ENCODE measurements around the gene GOLGA7B. TPM values are rescaled to one million over a fixed set of nuclear protein-coding genes. Genes with fewer than 3 reads are reported as not detected.
A peak's percentile ranks its signal among the peaks of the same experiment; 100 is the strongest.

GOLGA7B gene
- total RNA-seq, 6 donors from 2014 or later = 1.0 to 2.6 (median 1.1) TPM

- no peaks in the 10 kb centered on the region for H3K36me3 ChIP-seq
- WGBS, 2 donors = 71 to 90% methylated on average over 2 to 4 of the region's 4 CpGs
- H3K4me1 ChIP-seq = no peaks in the 10 kb centered on the region
- ATAC-seq (ENCODE audit: low FRiP score in 2 of 2) (no peak), DNase-seq (no peak)
- no peaks in the 10 kb centered on the region for H3K27me3 ChIP-seq
- TF ChIP-seq POLR2AphosphoS5 (IDR thresholded peaks at IDR 0.05) (no peak), EP300 (IDR thresholded peaks at IDR 0.05) (no peak), POLR2A (IDR thresholded peaks at IDR 0.05) (no peak)
- TF ChIP-seq, protein P1, sequence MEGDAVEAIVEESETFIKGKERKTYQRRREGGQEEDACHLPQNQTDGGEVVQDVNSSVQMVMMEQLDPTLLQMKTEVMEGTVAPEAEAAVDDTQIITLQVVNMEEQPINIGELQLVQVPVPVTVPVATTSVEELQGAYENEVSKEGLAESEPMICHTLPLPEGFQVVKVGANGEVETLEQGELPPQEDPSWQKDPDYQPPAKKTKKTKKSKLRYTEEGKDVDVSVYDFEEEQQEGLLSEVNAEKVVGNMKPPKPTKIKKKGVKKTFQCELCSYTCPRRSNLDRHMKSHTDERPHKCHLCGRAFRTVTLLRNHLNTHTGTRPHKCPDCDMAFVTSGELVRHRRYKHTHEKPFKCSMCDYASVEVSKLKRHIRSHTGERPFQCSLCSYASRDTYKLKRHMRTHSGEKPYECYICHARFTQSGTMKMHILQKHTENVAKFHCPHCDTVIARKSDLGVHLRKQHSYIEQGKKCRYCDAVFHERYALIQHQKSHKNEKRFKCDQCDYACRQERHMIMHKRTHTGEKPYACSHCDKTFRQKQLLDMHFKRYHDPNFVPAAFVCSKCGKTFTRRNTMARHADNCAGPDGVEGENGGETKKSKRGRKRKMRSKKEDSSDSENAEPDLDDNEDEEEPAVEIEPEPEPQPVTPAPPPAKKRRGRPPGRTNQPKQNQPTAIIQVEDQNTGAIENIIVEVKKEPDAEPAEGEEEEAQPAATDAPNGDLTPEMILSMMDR (IDR thresholded peaks at IDR 0.05) = no peak
- no peak overlapping the region for H3K4me3 ChIP-seq
- H3K27ac ChIP-seq = no peak overlapping the region
- no peaks in the 10 kb centered on the region for H3K9me3 ChIP-seq
Observed at GRCh38 chr10:97816609-97817008, 33.0 kb upstream of the GOLGA7B start.

GRCh38 chr10:97818572-97818971 is 31.1 kb upstream of the GOLGA7B start:
- H3K4me3 ChIP-seq = no peak overlapping the region
- ATAC-seq (ENCODE audit: low FRiP score in 2 of 2) (no peak), DNase-seq (no peak)
- H3K27ac ChIP-seq = no peak overlapping the region
- no peaks in the 10 kb centered on the region for H3K9me3 ChIP-seq
- H3K4me1 ChIP-seq = no peaks in the 10 kb centered on the region
- no peaks in the 10 kb centered on the region for H3K36me3 ChIP-seq
- TF ChIP-seq EP300 (IDR thresholded peaks at IDR 0.05) (no peak), POLR2A (IDR thresholded peaks at IDR 0.05) (no peak), POLR2AphosphoS5 (IDR thresholded peaks at IDR 0.05) (no peak)
- TF ChIP-seq, protein P1 (IDR thresholded peaks at IDR 0.05) = no peak
- no peaks in the 10 kb centered on the region for H3K27me3 ChIP-seq

- Histone ChIP-seq H3K9me3 (no peaks in the 10 kb centered on the region), H3K27me3 (no peaks in the 10 kb centered on the region), H3K27ac (no peak overlapping the region), H3K36me3 (no peaks in the 10 kb centered on the region), H3K4me3 (no peak overlapping the region), H3K4me1 (no peaks in the 10 kb centered on the region)
- 91% methylated on average over 8 of the region's 8 CpGs for WGBS, 2 donors
- ATAC-seq (ENCODE audit: low FRiP score in 2 of 2) (no peak), DNase-seq (no peak)
- no peak for TF ChIP-seq POLR2A (IDR thresholded peaks at IDR 0.05)
- no peak for TF ChIP-seq POLR2AphosphoS5 (IDR thresholded peaks at IDR 0.05)
- TF ChIP-seq EP300 (IDR thresholded peaks at IDR 0.05) = no peak
- TF ChIP-seq, protein P1 (IDR thresholded peaks at IDR 0.05) = no peak
Observed at GRCh38 chr10:97820096-97820704, 29.4 kb upstream of the GOLGA7B start.

- WGBS, 2 donors = 52 to 82% methylated on average over 6 to 9 of the region's 9 CpGs
- ATAC-seq (ENCODE audit: low FRiP score in 2 of 2) = peak in 1 of 2 donors; percentile 20
- DNase-seq = no peak
- Histone ChIP-seq H3K27me3 (no peaks in the 10 kb centered on the region), H3K4me3 (no peak overlapping the region), H3K36me3 (no peaks in the 10 kb centered on the region), H3K9me3 (no peaks in the 10 kb centered on the region), H3K4me1 (no peaks in the 10 kb centered on the region), H3K27ac (no peak overlapping the region)
- TF ChIP-seq POLR2A (IDR thresholded peaks at IDR 0.05) = no peak
- no peak for TF ChIP-seq POLR2AphosphoS5 (IDR thresholded peaks at IDR 0.05)
- no peak for TF ChIP-seq EP300 (IDR thresholded peaks at IDR 0.05)
- TF ChIP-seq, protein P1 (IDR thresholded peaks at IDR 0.05) = no peak
Observed at GRCh38 chr10:97821308-97822038, 28.2 kb upstream of the GOLGA7B start.

Data from upper lobe of left lung (tissue), 6 donors.